ENCODE measurements around the gene ACOT7.

DNA sequence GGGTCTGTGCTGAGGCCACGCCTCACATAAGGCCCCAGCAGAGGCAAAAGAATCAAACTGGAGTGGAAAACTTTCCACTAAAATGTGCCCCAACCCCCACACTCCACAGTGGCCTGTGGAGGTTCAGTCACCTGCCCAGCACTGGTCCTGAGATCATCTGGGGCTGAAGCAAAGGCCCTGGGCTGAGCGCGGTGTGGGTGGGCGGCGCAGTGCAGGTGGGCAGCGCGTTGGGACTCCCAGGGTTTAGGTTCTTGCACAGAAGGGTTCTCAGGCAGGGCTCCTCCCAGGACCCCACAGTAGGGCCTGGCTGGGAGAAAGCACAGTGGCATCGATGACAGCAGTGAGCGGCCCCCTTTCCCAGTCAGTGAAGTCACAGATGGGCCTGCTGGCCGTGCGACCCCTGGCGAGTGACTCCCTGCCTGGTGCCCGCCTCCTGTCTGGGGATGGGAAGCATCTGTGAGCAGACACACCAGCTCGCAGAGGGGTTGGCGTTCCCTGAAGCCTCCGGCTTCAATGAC is 118.9 kb downstream of the ACOT7 start:
- TF ChIP-seq POLR2A (IDR thresholded peaks at IDR 0.05) (no peak), POLR2AphosphoS5 (IDR thresholded peaks at IDR 0.05) (no peak)
- TF ChIP-seq, protein P1, sequence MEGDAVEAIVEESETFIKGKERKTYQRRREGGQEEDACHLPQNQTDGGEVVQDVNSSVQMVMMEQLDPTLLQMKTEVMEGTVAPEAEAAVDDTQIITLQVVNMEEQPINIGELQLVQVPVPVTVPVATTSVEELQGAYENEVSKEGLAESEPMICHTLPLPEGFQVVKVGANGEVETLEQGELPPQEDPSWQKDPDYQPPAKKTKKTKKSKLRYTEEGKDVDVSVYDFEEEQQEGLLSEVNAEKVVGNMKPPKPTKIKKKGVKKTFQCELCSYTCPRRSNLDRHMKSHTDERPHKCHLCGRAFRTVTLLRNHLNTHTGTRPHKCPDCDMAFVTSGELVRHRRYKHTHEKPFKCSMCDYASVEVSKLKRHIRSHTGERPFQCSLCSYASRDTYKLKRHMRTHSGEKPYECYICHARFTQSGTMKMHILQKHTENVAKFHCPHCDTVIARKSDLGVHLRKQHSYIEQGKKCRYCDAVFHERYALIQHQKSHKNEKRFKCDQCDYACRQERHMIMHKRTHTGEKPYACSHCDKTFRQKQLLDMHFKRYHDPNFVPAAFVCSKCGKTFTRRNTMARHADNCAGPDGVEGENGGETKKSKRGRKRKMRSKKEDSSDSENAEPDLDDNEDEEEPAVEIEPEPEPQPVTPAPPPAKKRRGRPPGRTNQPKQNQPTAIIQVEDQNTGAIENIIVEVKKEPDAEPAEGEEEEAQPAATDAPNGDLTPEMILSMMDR (IDR thresholded peaks at IDR 0.05) = no peak

Data from prostate gland (tissue), 2 donors.